Stimulated activated CD4-positive, alpha-beta T cell treated with anti-CD3 and anti-CD28 coated beads, Interleukin-2, amount 100 ng/mL, for 48 hours (primary cell): ENCODE measurements around the gene DNAJC9.
"Not testable (repeated sequence)": the region's sequence is repeated elsewhere in the genome, so short reads cannot be mapped to it uniquely, and the experiment has no call there.

Experiments used
- DNase-seq, 2 donors: peaks; one replicate each; pipeline ENCODE4 v3.0.0-alpha.2; 2020

The DNAJC9 gene

GRCh38 chr10:73246646-73247508 lies at the start of gene DNAJC9:
TSS of gene DNAJC9 (minus strand) at chr10:73247255. CDS start at chr10:73247189, 66 bp downstream.
- DNase-seq = peak; percentile 99

GRCh38 chr10:73293461-73293860 lies 46.4 kb upstream of the DNAJC9 start:
- no peak for DNase-seq

- DNase-seq = no peak
Measured at GRCh38 chr10:73289958-73290357, 42.9 kb upstream of the DNAJC9 start.

- no peak for DNase-seq
Measured at GRCh38 chr10:73287441-73287840, 40.4 kb upstream of the DNAJC9 start.

- no peak for DNase-seq
Measured at GRCh38 chr10:73281097-73281496, 34.0 kb upstream of the DNAJC9 start.

- no peak for DNase-seq
Measured at GRCh38 chr10:73264423-73264822, 17.4 kb upstream of the DNAJC9 start.

- DNase-seq = no peak
Measured at GRCh38 chr10:73263693-73264347, 16.8 kb upstream of the DNAJC9 start.

GRCh38 chr10:73262880-73263555 lies 16.0 kb upstream of the DNAJC9 start:
- no peak for DNase-seq

- no peak for DNase-seq
Measured at GRCh38 chr10:73262105-73262730, 15.2 kb upstream of the DNAJC9 start.

- no peak for DNase-seq
Measured at GRCh38 chr10:73261362-73261995, 14.4 kb upstream of the DNAJC9 start.

- DNase-seq = not testable (repeated sequence)
Measured at GRCh38 chr10:73258612-73259011, 11.6 kb upstream of the DNAJC9 start.

GRCh38 chr10:73253225-73253555 lies 6.1 kb upstream of the DNAJC9 start:
- DNase-seq = no peak

- DNase-seq = peak; percentile 84 to 91
Measured at GRCh38 chr10:73252445-73253224, 5.6 kb upstream of the DNAJC9 start, which contains the start of gene MRPS16. TSS of gene MRPS16 (minus strand) at chr10:73252644. CDS start at chr10:73252482, 162 bp downstream.

GRCh38 chr10:73251683-73252444 lies 4.8 kb upstream of the DNAJC9 start:
- no peak for DNase-seq

- no peak for DNase-seq
Measured at GRCh38 chr10:73248259-73248724, 1.2 kb upstream of the DNAJC9 start.

GRCh38 chr10:73247509-73248258 lies 629 bp upstream of the DNAJC9 start:
- no peak for DNase-seq

- no peak for DNase-seq
Measured at GRCh38 chr10:73246322-73246645, 771 bp downstream of the DNAJC9 start.

GRCh38 chr10:73244866-73245477 lies 2.1 kb downstream of the DNAJC9 start:
- DNase-seq = no peak

- no peak for DNase-seq
Measured at GRCh38 chr10:73239908-73240307, 7.1 kb downstream of the DNAJC9 start.
